K562 (cell line): Measurements from ENCODE around the gene RPS6KA4. TPM values are rescaled to one million over a fixed set of nuclear protein-coding genes. Genes with fewer than 3 reads are reported as not detected.

ENCODE experiments used
- ATF3 ChIP-seq, 2 experiments: fragments of 450-650 bp in 1 of 2; sonication (generic) in 1 of 2; formaldehyde crosslinking in 1 of 2; IDR thresholded peaks in 1 of 2; conservative IDR thresholded peaks in 1 of 2; 2 replicates each; pipeline versions ENCODE4 v1.6.1 to v1.8.1; 2016 to 2023; ENCODE audit warnings: mild to moderate bottlenecking in 2 of 2, moderate library complexity in 2 of 2, inconsistent platforms in 1 of 2, missing genetic modification reagents in 1 of 2
- BCOR ChIP-seq: fragments of 450-650 bp; IDR thresholded peaks from 2 replicates; pipeline ENCODE4 v1.6.1; 2016
- CEBPB ChIP-seq: fragments of 450-650 bp; IDR thresholded peaks from 2 replicates; pipeline ENCODE4 v1.6.1; 2016; ENCODE audit warnings: missing genetic modification characterization, missing compliant biosample characterization
- EP300 ChIP-seq: IDR thresholded peaks from 2 replicates; pipeline ENCODE4 v1.6.1; 2012; ENCODE audit warnings: low read length, improper control_type of control experiment
- MCM3 ChIP-seq: fragments of 450-650 bp; IDR thresholded peaks from 2 replicates; pipeline ENCODE4 v1.6.1; 2016
- NKRF ChIP-seq: fragments of 450-650 bp; IDR thresholded peaks from 2 replicates; pipeline ENCODE4 v1.6.1; 2016; ENCODE audit warnings: borderline replicate concordance
- NR2C2 ChIP-seq, 2 experiments: fragments of 200-800 bp in 1 of 2; sonication (Bioruptor generic) in 1 of 2; sonication (generic) in 1 of 2; formaldehyde crosslinking in 1 of 2; IDR thresholded peaks; 2 replicates each; pipeline versions ENCODE4 v1.6.1 to v1.8.0; 2016 to 2022; ENCODE audit warnings: mild to moderate bottlenecking in 1 of 2, missing compliant biosample characterization in 1 of 2, missing genetic modification characterization in 1 of 2, missing genetic modification reagents in 1 of 2
- STAT5A ChIP-seq: IDR thresholded peaks from 2 replicates; pipeline ENCODE4 v1.6.1; 2012; ENCODE audit warnings: low read length, inconsistent platforms, borderline replicate concordance
- TAL1 ChIP-seq: fragments of 450-650 bp; IDR thresholded peaks from 2 replicates; pipeline ENCODE4 v1.6.1; 2016; ENCODE audit warnings: mild to moderate bottlenecking
- TEAD4 ChIP-seq, 2 experiments: sonication (generic) in 1 of 2; formaldehyde crosslinking in 1 of 2; IDR thresholded peaks; 2 replicates each; pipeline versions ENCODE4 v1.6.1 to v1.8.0; 2012 to 2022; ENCODE audit warnings: borderline replicate concordance in 1 of 2, inconsistent platforms in 1 of 2, low read length in 1 of 2, mild to moderate bottlenecking in 1 of 2, missing genetic modification reagents in 1 of 2
- USF2 ChIP-seq: sonication (generic); formaldehyde crosslinking; IDR thresholded peaks from 2 replicates; pipeline ENCODE4 v1.5.0; 2020; ENCODE audit warnings: missing genetic modification reagents
- ZBTB34 ChIP-seq: fragments of 250-450 bp; sonication (Bioruptor Pico); IDR thresholded peaks from 2 replicates; pipeline ENCODE4 v1.8.0; 2021; ENCODE audit warnings: mild to moderate bottlenecking, moderate library complexity
- ZMIZ1 ChIP-seq, 2 experiments: fragments of 150-350 bp in 1 of 2; IDR thresholded peaks; 2 replicates each; pipeline ENCODE4 v1.6.1; 2012 to 2016; ENCODE audit warnings: low read depth in 2 of 2, low read length in 2 of 2, mild to moderate bottlenecking in 1 of 2, moderate library complexity in 1 of 2
- ZNF699 ChIP-seq: fragments of 250-450 bp; sonication (Bioruptor Pico); IDR thresholded peaks from 2 replicates; pipeline ENCODE4 v1.8.0; 2021; ENCODE audit warnings: mild to moderate bottlenecking, moderate library complexity; ENCODE audit not compliant: insufficient replicate concordance
- polyA plus RNA-seq, 8 experiments: library from polyadenylated mRNA; depleted of rRNA in 4 of 8; stranded (reverse) in 5 of 8; unstranded in 3 of 8; fragments of >200 nt; fragmentation: Nextera tagmentation in 2 of 8; fragmentation: Illumina TruSeq in 1 of 8; extraction: Ambion mirVana in 2 of 8; extraction: Trizol in 1 of 8; gene quantifications; 2 replicates each; pipeline versions ENCODE4 v1.2.1 to v1.2.3, GENCODE V29; 2011 to 2014; ENCODE audit warnings: inconsistent platforms in 1 of 8, missing spikeins in 1 of 8
- total RNA-seq, 7 experiments: library from RNA; depleted of rRNA in 6 of 7; stranded (reverse); fragments of >200 nt in 6 of 7; fragmentation: Illumina TruSeq in 2 of 7; extraction: Trizol in 2 of 7; gene quantifications; 2 replicates each; pipeline versions ENCODE4 v1.2.1 to v1.2.3, GENCODE V29; 2011 to 2021; ENCODE audit warnings: low replicate concordance in 1 of 7

The RPS6KA4 gene
- total and polyA plus RNA-seq, 9 of the 15 experiments (the other 6 are each of a cell fraction or from before 2014, with no cell fraction given): 0.15 to 23.8 (median 9.8) TPM

GRCh38 chr11:64318766-64319761, 39.9 kb upstream of the RPS6KA4 start (continued):
- TF ChIP-seq TEAD4 (IDR thresholded peaks at IDR 0.05; ENCODE audit: low read length) (peak; percentile 20; the same call in 1 of the 2 replicates), TEAD4 (CRISPR knock-in tag; IDR thresholded peaks at IDR 0.05; ENCODE audit: borderline replicate concordance) (no peak), TAL1 (peak; percentile 43; the same call in 1 of the 2 replicates), ZMIZ1 (IDR thresholded peaks at IDR 0.05; ENCODE audit: low read depth in 2 of 2, low read length in 2 of 2) (no peak), CEBPB (tag) (peak; percentile 90), MCM3 (no peak), ATF3 (IDR thresholded peaks at IDR 0.05) (no peak), ATF3 (CRISPR knock-in tag; conservative IDR thresholded peaks at IDR 0.05) (no peak), EP300 (peak; percentile 58; the same call in 1 of the 2 replicates), NR2C2 (CRISPR knock-in tag; IDR thresholded peaks at IDR 0.05) (no peak), NR2C2 (tag; IDR thresholded peaks at IDR 0.05) (no peak), STAT5A (no peak), ZBTB34 (no peak), USF2 (no peak), NKRF (0 out of 2 replicates have a peak, but pooled peaks have one; percentile 37), ZNF699 (CRISPR knock-in tag) (no peak), BCOR (no peak)
